Measurements from ENCODE around the gene NOX3. TPM values are rescaled to one million over a fixed set of nuclear protein-coding genes. Genes with fewer than 3 reads are reported as not detected.

NOX3 gene
- total RNA-seq, 1 donor from 2014 or later: not detected

- no peak for DNase-seq (ENCODE audit: low read depth, low spot score)
Observed at GRCh38 chr6:155434829-155435423, 20.7 kb downstream of the NOX3 start.

DNA sequence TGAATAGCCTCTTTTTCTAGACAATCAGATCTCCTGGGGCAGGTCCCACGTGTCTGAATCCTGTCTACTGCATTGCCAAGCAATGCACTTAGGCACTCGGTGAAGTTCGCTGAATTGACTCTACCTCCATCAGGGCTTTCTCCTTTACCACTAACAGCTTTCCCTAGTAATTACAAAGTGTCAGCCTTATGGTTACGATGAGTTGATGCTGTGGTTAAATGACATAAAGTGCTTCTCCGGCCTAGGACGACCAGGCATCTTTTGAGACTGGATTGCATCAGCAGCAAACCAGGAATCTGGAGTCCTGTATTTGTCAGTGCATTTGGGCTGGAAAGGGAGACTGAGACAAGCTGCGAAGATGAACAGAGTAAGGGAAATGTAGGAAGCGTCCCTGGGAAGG is 21.5 kb downstream of the NOX3 start:
- no peak for DNase-seq (ENCODE audit: low read depth, low spot score)

DNA sequence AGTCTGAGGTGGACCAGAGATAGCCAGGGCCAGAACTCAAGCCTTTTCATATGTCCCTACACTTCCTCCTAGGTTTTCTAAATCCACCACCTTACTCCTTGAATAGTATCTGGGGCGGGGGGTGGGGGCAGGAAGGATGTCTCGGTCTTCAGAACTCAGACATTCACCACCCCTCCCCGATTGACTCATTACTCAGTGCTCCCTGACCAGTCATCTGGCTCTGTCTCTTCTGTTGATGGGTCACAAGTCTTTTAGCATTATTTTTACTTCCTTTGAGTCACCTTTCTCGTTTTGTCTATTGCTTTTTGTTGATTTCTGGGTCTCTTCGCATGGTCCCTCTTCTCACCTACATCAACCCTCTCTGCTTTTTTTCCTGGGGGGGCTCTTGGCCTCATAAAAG is 23.3 kb downstream of the NOX3 start:
- no peak for DNase-seq (ENCODE audit: low read depth, low spot score)

GRCh38 chr6:155429321-155429893 is 26.2 kb downstream of the NOX3 start:
- DNase-seq (ENCODE audit: low read depth, low spot score): no peak

GRCh38 chr6:155426408-155426945 is 29.2 kb downstream of the NOX3 start:
- no peak for DNase-seq (ENCODE audit: low read depth, low spot score)

DNA sequence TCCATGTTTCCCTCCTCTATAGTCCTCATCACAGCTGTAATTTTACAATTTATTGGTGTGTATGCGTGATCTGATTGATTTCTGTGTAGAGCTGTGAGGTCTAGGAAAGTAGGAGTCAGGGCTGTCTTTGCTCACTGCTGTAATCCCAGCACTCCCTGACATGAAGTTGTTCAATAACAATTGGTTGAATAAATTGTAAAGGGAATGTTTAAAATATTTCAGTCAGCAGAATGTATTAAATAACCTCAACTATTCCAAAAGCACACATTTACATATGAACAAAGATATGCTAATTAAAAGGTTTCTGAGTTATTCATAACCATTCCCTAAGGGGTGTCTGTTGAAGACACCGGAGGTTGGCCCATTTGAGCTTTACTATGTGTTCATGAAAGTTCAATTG is 31.5 kb downstream of the NOX3 start:
- DNase-seq (ENCODE audit: low read depth, low spot score): no peak

DNA sequence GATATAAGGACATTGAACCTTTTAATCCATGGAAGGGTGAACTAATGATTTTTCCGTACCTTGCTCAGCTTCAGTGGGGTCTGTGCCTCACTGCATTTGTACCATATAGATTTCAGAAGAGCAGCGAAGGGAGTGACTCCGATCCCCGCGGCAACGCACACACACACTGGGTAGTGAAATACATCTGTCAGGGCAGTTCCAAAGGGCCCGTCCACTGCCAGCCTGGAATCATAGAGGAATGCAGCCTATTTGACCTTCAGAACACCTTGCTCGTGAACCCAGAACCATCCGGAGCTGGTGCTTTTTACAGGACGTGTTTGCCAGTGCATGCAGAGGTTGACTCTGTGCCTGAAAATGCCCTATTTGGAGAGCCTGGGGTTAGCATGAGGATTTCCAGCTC is 33.0 kb downstream of the NOX3 start:
- no peak for DNase-seq (ENCODE audit: low read depth, low spot score)

- DNase-seq (ENCODE audit: low read depth, low spot score): no peak
Observed at GRCh38 chr6:155420492-155420891, 35.1 kb downstream of the NOX3 start.

DNA sequence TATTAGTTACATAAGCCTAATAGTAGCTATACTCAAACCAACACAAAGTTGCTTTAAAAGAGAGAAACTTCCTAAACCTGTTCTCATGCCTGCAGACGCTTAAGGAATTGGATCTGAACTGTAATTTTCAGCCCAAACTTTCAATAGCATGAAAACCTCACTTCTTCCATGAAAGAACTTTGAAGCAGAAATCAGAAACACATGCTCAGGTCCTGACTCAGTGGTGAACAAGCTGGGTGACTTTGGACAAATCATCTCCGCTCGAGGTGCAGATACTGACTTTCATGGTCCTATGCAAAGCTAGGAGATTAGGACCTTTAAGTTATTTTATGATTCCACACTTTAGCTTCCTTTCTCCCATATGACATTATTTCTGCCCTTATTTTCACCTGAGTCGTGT is 36.5 kb downstream of the NOX3 start:
- no peak for DNase-seq (ENCODE audit: low read depth, low spot score)

- peak; percentile 61 for DNase-seq (ENCODE audit: low read depth, low spot score)
Observed at GRCh38 chr6:155418017-155418761, 37.5 kb downstream of the NOX3 start.

GRCh38 chr6:155417454-155417853 is 38.2 kb downstream of the NOX3 start:
- DNase-seq (ENCODE audit: low read depth, low spot score): no peak

- no peak for DNase-seq (ENCODE audit: low read depth, low spot score)
Observed at GRCh38 chr6:155415953-155416352, 39.7 kb downstream of the NOX3 start.

DNA sequence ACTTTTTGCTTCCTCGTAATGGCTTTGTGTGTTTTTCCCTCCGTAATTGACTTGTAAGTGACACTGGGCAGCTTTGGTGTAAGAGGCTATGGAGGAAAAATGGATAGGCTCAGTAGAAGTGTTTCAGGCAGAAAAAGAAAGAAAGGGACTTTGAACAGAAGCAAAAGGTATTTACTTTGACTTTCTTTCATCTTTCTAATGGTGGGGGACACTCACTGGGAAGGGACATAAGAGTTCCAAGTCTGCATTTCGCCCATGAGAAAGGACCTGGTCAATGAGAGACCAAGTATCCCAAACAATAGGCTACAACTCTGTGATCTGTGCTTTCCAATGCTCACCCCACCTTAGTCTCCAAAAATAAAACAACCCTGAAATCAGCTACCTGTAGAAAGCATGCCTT is 41.6 kb downstream of the NOX3 start:
- no peak for DNase-seq (ENCODE audit: low read depth, low spot score)

DNA sequence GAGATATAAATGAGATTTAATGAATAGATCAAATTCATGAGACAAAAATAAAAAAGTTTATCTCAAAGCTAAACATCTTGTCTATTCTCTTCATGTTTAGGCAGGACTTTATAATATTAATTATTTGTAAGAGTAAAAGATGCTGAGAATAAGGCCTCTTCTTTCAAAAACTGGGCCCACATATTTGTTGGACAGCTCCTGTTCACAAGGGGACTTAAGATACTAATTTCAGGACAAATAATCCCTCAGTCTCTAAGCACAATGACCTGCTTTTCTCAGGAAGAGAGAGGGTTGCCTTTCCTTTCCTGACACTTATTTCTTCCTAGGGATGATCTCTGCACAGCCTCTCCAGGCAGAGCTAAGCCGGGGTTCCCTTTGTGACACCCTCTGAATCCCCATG is 43.3 kb downstream of the NOX3 start:
- DNase-seq (ENCODE audit: low read depth, low spot score): no peak

DNA sequence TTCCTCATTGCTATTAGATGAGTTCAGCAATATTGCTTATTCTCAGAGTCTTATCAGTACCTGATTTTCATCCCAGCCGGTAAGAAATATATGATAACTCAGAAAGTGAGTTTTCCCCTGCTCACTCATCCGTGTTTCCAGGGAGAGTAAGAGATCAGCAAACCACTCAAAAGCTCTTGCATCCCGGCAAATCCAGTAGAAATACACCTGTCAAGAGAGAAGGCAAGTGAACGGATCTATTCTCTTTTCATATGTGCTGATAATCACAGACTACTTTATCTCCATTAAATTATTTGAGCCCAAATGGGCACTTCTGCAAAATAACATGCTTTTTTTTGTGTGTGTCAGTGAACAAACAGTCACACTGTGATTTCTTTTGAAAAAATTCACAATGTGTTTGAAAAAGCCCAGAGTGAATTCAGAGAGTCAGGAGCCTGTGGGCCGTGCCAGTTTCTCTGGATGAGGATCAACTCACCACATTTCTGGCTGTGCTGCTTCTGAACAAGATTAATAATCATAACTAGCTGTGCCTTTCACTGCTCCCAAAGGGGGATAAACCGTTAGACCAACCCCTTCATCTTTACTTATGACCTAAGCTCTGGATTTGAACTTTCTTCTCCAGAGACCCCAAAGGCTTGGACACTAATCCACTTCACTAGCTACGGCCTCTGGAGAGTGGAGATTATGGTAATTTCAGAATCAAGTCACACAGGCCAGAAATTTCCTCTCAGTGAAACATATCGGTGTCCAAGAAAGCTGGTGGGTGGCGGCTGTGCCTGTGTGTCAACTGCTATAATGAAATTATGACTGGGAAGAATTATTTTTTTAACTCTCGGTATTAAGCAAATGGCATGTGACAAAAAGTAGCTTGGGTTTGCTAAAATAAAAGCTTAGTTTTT is 44.2 kb downstream of the NOX3 start:
- no peak for DNase-seq (ENCODE audit: low read depth, low spot score)

DNA sequence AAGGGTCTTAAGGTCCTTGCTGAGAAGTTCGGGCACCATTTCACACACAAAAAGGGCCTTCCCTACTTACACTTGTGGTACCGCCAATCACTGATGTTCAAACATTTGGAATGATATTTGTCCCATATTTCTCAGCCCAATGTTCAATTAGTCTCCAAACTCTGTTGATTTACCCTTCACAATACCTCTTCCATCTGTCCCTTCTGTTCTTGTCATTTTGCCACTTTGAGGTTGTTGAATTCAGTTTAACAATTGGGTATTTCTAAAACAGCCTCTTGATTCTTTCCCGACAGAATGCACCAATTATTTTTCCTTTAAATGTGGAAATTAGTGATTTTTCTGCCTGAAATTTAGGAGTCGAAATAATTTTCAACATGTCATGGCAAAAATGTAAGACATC is 46.2 kb downstream of the NOX3 start:
- no peak for DNase-seq (ENCODE audit: low read depth, low spot score)

- DNase-seq (ENCODE audit: low read depth, low spot score): no peak
Observed at GRCh38 chr6:155408981-155409380, 46.7 kb downstream of the NOX3 start.

DNA sequence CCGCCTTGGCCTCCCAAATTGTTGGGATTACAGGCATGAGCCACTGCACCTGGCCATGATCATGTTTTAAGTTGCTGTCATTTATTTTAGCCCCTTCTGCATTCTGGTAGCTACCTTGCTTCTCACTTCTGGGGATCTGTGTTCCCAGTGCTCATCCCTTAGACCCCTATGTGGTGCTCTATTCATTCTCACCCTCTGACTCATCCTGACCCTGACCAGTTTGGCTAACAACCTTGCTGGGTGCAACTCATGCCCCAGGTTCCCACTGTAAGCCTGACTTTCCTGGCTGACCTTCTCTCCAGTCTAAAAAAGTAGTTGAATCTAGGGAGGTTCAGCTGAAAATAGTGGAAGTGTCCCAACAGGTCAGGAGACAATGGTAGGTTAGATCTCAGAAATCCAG is 47.4 kb downstream of the NOX3 start:
- no peak for DNase-seq (ENCODE audit: low read depth, low spot score)

DNA sequence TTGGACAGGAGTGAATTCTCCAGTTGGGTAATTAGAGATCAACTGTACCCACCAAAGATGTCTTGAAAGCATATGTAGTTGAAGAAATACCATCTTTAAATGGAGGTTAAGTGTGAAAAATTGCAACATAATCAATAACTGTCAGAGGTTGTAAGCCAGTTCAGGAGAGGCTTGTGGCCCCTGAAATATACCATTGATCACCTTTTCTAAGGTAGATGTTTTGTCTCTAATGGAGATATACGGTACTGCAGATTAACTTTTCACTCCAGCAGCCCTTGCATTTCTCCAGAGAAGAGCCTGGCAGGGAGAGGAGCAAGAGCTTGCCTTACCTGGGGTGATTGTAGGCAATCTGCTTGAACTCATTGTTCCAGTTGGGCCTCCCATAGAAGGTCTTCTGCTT is 48.8 kb downstream of the NOX3 start:
- DNase-seq (ENCODE audit: low read depth, low spot score): no peak

GRCh38 chr6:155404937-155405336 is 50.7 kb downstream of the NOX3 start:
- no peak for DNase-seq (ENCODE audit: low read depth, low spot score)

GRCh38 chr6:155402656-155403304 is 52.9 kb downstream of the NOX3 start:
- DNase-seq (ENCODE audit: low read depth, low spot score): no peak

Measured in pulmonary artery endothelial cell (primary cell).